Measurements from ENCODE around the gene WEE1.

Gene WEE1

DNA sequence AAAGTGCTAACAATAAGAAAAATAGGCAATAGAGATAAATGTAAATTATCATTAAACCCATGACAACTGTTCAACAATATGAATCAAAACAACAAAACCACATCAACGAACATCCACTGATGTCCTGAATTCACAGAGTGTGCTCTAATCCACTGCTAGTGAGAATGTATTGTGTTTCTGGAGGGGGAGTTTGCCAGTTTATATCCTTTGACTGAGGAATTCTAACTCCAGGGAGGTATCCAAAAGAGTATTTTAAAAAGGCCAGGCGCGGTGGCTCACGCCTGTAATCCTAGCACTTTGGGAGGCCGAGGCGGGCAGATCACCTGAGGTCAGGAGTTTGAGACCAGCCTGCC is 1.7 kb upstream of the WEE1 start:
- no peak overlapping the region for H3K27ac ChIP-seq (ENCODE audit: extremely low read depth, low read depth, low read length)

GRCh38 chr11:9573775-9574621 is 528 bp downstream of the WEE1 start:
- ChIA-PET POLR2A (interaction anchor here (0.5 to 2.0 kb wide), 18 partner anchors 10 to 1235 kb away, joined by 3 to 29 read pairs (median 4); partner anchors contain the start of genes ADM, EIF4G2 and ZNF143), CTCF (interaction anchor here (0.6 to 1.6 kb wide), 3 partner anchors 39 to 83 kb away, joined by 4 to 11 read pairs (median 7); no protein-coding TSS in a partner anchor)
- Histone ChIP-seq H3K9me3 (ENCODE audit: control insufficient read depth, insufficient read depth, low read depth, low read length) (no peaks in the 10 kb centered on the region), H3K36me3 (ENCODE audit: control insufficient read depth in 2 of 2, insufficient read depth in 1 of 2, low read length in 2 of 2) (peaks cover 0 to 42% of the 10 kb centered on the region in 2 experiments; a peak in 2 of 3 replicates), H3K4me3 (ENCODE audit: low read depth, low read length) (peak overlapping the region; percentile 100), H3K4me1 (ENCODE audit: control insufficient read depth, insufficient read depth, low read length) (no peaks in the 10 kb centered on the region), H3K27ac (ENCODE audit: extremely low read depth, low read depth, low read length) (peak overlapping the region; percentile 98)
- TF ChIP-seq ZNF324 (tag by site-specific recombination; IDR thresholded peaks at IDR 0.05), result no peak
- TF ChIP-seq ZNF561 (tag by site-specific recombination; IDR thresholded peaks at IDR 0.05; ENCODE audit: borderline replicate concordance), result no peak
- no peak for TF ChIP-seq ZNF76 (tag by site-specific recombination; IDR thresholded peaks at IDR 0.05; ENCODE audit: borderline replicate concordance, low read depth)
- no peak for TF ChIP-seq ZNF48 (tag by site-specific recombination; IDR thresholded peaks at IDR 0.05)
- TF ChIP-seq ZBTB26 (tag by site-specific recombination; optimal IDR thresholded peaks at IDR 0.05), result peak; percentile 18
- TF ChIP-seq SP2 (tag by site-specific recombination; IDR thresholded peaks at IDR 0.05), result peak; percentile 21
- TF ChIP-seq, protein P1, sequence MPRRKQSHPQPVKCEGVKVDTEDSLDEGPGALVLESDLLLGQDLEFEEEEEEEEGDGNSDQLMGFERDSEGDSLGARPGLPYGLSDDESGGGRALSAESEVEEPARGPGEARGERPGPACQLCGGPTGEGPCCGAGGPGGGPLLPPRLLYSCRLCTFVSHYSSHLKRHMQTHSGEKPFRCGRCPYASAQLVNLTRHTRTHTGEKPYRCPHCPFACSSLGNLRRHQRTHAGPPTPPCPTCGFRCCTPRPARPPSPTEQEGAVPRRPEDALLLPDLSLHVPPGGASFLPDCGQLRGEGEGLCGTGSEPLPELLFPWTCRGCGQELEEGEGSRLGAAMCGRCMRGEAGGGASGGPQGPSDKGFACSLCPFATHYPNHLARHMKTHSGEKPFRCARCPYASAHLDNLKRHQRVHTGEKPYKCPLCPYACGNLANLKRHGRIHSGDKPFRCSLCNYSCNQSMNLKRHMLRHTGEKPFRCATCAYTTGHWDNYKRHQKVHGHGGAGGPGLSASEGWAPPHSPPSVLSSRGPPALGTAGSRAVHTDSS (tag by site-specific recombination; IDR thresholded peaks at IDR 0.05), result peak; percentile 85

More for the DNA sequence above, 1.7 kb upstream of the WEE1 start:
- CTCF ChIA-PET, result interaction anchor here (0.5 to 1.8 kb wide), 5 partner anchors 36 to 198 kb away, joined by 3 to 4 read pairs (median 3); no protein-coding TSS in a partner anchor
- H3K36me3 ChIP-seq (ENCODE audit: control insufficient read depth in 2 of 2, insufficient read depth in 1 of 2, low read length in 2 of 2), result peaks cover 0 to 21% of the 10 kb centered on the region in 2 experiments; a peak in 1 of 3 replicates
- H3K4me3 ChIP-seq (ENCODE audit: low read depth, low read length), result no peak overlapping the region
- POLR2A ChIA-PET, result interaction anchor here (1.0 kb wide), 1 partner anchor 15 kb away, joined by 3 read pairs; no protein-coding TSS in a partner anchor
- TF ChIP-seq, protein P2, sequence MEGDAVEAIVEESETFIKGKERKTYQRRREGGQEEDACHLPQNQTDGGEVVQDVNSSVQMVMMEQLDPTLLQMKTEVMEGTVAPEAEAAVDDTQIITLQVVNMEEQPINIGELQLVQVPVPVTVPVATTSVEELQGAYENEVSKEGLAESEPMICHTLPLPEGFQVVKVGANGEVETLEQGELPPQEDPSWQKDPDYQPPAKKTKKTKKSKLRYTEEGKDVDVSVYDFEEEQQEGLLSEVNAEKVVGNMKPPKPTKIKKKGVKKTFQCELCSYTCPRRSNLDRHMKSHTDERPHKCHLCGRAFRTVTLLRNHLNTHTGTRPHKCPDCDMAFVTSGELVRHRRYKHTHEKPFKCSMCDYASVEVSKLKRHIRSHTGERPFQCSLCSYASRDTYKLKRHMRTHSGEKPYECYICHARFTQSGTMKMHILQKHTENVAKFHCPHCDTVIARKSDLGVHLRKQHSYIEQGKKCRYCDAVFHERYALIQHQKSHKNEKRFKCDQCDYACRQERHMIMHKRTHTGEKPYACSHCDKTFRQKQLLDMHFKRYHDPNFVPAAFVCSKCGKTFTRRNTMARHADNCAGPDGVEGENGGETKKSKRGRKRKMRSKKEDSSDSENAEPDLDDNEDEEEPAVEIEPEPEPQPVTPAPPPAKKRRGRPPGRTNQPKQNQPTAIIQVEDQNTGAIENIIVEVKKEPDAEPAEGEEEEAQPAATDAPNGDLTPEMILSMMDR (tag by site-specific recombination; IDR thresholded peaks at IDR 0.05), result no peak
- TF ChIP-seq ZNF302 (tag by site-specific recombination; IDR thresholded peaks at IDR 0.05; ENCODE audit: low read depth) (no peak), ZNF114 (tag by site-specific recombination; IDR thresholded peaks at IDR 0.05) (no peak), ZNF549 (tag by site-specific recombination; IDR thresholded peaks at IDR 0.05) (no peak)
- H3K9me3 ChIP-seq (ENCODE audit: control insufficient read depth, insufficient read depth, low read depth, low read length), result no peaks in the 10 kb centered on the region
- H3K4me1 ChIP-seq (ENCODE audit: control insufficient read depth, insufficient read depth, low read length), result peaks cover under 1% of the 10 kb centered on the region; the same call in 1 of the 2 replicates

- peaks cover 0 to 50% of the 10 kb centered on the region in 2 experiments; a peak in 2 of 3 replicates for H3K36me3 ChIP-seq (ENCODE audit: control insufficient read depth in 2 of 2, insufficient read depth in 1 of 2, low read length in 2 of 2)
- H3K9me3 ChIP-seq (ENCODE audit: control insufficient read depth, insufficient read depth, low read depth, low read length), result no peaks in the 10 kb centered on the region
- ChIA-PET POLR2A (interaction anchor here (0.7 to 3.5 kb wide), 13 partner anchors 9 to 1234 kb away, joined by 3 to 21 read pairs (median 3); partner anchors contain the start of genes EIF4G2 and ZNF143), CTCF (interaction anchor here (0.6 to 1.0 kb wide), 3 partner anchors 40 to 84 kb away, joined by 3 to 7 read pairs (median 5); no protein-coding TSS in a partner anchor)
- peak overlapping the region; percentile 100 for H3K4me3 ChIP-seq (ENCODE audit: low read depth, low read length)
- peak overlapping the region; percentile 98 for H3K27ac ChIP-seq (ENCODE audit: extremely low read depth, low read depth, low read length)
- H3K4me1 ChIP-seq (ENCODE audit: control insufficient read depth, insufficient read depth, low read length), result no peaks in the 10 kb centered on the region
- TF ChIP-seq ZBTB26 (tag by site-specific recombination; optimal IDR thresholded peaks at IDR 0.05) (peak; percentile 46), YY1 (tag by site-specific recombination; IDR thresholded peaks at IDR 0.05) (no peak), ZNF658 (tag by site-specific recombination; IDR thresholded peaks at IDR 0.05) (no peak), KLF1 (tag by site-specific recombination; IDR thresholded peaks at IDR 0.05) (no peak), ZNF138 (tag by site-specific recombination; IDR thresholded peaks at IDR 0.05; ENCODE audit: borderline replicate concordance) (no peak), ZNF785 (tag by site-specific recombination; IDR thresholded peaks at IDR 0.05) (no peak), ZBTB48 (tag by site-specific recombination; IDR thresholded peaks at IDR 0.05) (no peak), ZNF670 (tag by site-specific recombination; IDR thresholded peaks at IDR 0.05; ENCODE audit: low read depth) (no peak), BCL11A (tag by site-specific recombination; IDR thresholded peaks at IDR 0.05; ENCODE audit: low read depth) (no peak), ZNF76 (tag by site-specific recombination; IDR thresholded peaks at IDR 0.05; ENCODE audit: borderline replicate concordance, low read depth) (0 out of 2 replicates have a peak, but pooled peaks have one; percentile 21), ZNF155 (tag by site-specific recombination; IDR thresholded peaks at IDR 0.05) (no peak)
- TF ChIP-seq, protein P3, sequence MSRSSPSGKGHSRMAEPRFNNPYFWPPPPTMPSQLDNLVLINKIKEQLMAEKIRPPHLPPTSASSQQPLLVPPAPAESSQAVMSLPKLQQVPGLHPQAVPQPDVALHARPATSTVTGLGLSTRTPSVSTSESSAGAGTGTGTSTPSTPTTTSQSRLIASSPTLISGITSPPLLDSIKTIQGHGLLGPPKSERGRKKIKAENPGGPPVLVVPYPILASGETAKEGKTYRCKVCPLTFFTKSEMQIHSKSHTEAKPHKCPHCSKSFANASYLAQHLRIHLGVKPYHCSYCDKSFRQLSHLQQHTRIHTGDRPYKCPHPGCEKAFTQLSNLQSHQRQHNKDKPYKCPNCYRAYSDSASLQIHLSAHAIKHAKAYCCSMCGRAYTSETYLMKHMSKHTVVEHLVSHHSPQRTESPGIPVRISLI (tag by site-specific recombination; IDR thresholded peaks at IDR 0.05), result no peak
Observed at GRCh38 chr11:9574622-9575259, 1.3 kb downstream of the WEE1 start.

All from HEK293 (cell line).